GM19397 (cell line): Measurements from ENCODE around the gene PCCB.
"Not testable (repeated sequence)": the region's sequence is repeated elsewhere in the genome, so short reads cannot be mapped to it uniquely, and the experiment has no call there.

Experiments
- ATAC-seq: cut with Tn5 transposase; IDR thresholded peaks from one replicate; pipeline ENCODE4 v1.9.1; 2021; ENCODE audit warnings: mild to moderate bottlenecking, moderate library complexity; ENCODE audit not compliant: unreplicated experiment

Gene PCCB

GRCh38 chr3:136311261-136311660 lies 61.1 kb downstream of the PCCB start:
- ATAC-seq: no peak

DNA sequence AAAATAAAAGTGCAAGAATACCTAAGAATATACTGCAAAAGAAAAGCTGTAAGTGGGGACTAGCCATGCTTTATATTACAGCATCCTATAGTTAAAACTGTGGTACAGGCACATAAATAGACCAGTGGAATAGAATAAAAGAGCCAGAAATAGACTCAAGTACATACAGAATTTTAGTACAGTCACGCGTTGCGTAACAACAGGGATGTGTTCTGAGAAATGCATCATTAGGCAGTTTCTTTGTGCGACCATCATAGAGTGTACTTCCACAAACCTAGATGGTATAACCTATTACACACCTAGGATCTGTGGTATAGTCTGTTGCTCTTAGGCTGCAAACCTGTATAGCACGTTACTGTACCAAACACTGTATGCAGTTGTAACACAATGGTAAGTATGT lies 61.8 kb downstream of the PCCB start:
- ATAC-seq: no peak

GRCh38 chr3:136326316-136326715 lies 76.2 kb downstream of the PCCB start:
- ATAC-seq: no peak

GRCh38 chr3:136327671-136328070 lies 77.5 kb downstream of the PCCB start:
- ATAC-seq: no peak

DNA sequence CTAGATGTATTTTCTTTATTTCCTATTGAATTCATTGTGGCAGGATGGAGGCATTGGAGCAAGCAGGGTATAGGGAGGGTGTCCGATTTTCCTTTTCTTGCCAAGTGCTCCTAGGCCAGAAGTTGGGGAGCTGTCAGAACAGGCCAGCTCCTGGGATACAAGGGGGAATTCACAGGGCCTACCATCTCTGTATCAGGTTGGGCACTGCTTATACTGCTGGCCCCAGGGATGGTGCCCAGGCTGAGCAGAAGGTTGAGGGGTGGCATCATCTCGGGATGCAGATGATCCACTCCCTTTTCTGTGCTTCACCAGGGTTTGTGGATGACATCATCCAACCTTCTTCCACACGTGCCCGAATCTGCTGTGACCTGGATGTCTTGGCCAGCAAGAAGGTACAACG lies 79.5 kb downstream of the PCCB start:
- ATAC-seq: no peak

DNA sequence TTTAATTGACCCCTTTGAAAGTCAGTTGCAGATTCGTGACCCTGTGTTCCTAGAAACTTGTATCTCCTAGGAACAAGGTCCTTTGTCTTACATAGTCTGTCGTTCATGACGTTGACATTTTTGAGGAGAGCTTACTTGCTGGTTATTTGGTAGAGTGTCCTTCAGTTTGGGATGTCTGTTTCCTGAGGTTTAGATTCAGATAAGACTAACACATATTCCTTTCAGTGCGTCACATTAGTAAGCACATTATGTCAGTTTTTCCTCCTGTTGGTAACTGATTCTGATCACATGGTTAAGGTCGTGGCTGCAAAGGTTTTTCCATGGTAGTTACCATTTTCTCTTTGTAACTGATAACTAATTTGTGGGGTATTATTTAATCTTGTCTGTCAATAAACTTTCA lies 80.8 kb downstream of the PCCB start:
- ATAC-seq: no peak

DNA sequence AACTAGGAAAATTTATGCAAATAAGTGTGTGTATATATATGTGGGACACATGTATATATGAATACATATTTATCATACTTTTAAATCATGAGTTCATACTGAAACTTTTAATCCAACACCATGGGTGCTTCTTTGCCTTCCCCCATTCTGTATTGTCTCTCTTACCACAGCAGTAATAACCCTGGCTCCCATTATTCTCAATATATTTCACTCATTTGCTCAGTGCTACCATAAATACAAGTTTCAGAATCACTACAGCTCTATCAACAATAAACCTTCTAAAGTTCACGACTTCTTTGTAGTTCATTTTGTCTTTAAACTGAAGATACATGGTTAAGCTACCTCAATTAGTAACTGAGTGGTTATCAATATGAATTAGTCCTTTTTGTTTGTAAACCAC lies 82.2 kb downstream of the PCCB start:
- ATAC-seq: no peak

- no peak for ATAC-seq
These were observed 82.6 kb downstream of the PCCB start for GRCh38 chr3:136332776-136333175.

DNA sequence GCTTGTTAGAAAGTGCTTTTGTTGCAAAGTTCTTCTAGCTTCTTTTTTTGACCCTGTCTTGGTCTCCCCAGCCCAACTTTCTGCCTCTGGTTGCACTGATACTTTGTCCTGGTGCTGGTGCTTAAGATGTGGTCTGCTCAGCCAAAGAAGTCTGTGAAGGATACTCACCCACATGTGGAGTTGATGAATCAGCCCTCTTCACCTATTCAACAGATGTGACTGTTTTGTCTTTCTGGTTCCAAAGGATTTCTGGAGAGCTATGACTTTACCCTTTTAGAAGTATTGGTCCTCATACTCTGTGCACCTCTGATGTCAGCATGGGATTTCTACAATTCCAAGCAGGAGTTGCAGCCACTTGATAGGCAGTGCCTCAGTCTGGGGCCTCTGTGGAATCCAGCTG lies 84.1 kb downstream of the PCCB start:
- ATAC-seq: no peak

- ATAC-seq: not testable (repeated sequence)
These were observed 84.6 kb downstream of the PCCB start for GRCh38 chr3:136334726-136335125.

DNA sequence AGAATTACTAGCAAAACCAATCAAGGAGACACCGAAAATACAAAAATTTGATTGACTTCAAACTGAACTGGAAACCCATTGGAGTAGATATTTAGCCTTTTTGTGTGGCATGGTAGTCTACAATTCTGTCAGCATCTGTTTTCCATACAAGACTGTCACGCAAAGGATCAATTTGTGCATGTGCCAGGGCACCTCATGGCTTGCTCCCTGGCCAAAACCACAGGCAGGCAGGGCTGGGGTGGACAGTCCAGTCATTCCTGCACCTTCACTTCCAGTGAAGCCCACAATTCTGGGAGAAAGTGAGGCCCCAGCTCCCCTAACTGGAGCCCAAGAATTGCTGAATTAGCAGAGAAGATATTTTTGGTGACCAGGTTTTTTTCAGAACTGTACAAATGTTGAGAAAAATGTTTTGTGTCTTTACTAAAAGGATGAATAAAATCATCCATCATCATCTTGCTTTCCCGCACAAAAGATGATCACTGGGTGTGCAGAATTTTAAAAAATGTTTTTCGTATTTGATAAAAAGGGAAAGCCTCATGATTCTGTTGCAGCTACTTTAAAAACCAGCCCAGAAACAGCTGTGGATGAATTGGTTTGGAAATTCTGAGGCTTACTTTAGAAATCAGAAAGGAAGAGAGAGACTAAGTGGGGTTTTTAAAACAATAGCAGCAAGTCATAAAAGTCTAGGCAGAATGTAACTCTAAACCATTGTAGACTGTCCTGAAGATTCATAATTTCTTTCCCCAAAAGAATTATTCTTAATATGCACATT lies 86.4 kb downstream of the PCCB start:
- no peak for ATAC-seq

DNA sequence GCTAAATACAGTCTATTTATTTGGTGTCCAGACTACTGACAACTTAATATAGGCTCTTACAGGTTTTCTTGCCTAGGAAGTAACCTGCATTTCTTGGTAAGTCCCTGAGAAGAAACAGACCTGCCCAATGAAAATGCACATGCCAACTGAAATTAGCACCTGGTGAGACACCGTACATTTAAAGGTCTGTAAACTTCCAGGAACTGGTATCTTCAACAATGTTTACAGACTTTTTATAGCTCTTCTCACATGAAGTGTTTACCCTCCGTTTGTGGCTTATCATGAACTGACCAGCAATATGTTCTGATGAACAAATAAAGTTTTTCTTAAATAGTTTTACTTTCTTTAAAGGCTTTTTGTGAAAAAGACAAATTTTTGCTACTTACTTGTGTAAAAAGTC lies 93.3 kb downstream of the PCCB start:
- no peak for ATAC-seq

DNA sequence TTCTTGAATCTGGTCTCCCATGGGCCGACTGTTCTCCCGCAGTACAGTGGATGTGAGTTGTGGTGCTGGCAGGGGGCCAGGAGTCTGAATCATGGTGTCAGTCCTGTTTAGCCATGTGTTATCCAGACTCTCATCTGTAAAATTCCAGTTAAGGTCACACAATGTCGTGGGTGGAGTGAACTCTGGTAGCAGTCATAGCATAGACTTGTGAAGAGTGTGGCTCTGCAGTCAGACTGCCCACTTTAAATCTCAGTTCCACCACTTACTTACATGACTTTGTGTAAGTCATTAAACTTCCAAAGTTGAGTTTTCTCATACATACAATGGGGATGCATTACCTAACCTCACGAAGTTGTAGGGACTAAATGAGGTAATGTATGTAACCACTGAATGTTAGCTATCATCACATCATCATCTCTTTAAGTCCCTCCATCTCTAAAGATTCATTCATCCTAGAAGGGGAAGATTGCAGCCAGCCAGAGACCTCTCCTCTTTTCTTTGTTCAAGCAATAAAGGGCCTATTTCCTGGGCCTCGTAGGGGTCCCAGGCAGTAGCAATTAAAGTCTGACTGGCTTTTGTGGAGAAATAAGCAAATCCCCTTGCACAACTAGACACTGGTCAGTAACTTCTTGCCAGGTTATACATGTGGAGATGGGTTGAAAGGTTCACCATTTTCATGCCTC lies 93.9 kb downstream of the PCCB start:
- ATAC-seq: no peak

DNA sequence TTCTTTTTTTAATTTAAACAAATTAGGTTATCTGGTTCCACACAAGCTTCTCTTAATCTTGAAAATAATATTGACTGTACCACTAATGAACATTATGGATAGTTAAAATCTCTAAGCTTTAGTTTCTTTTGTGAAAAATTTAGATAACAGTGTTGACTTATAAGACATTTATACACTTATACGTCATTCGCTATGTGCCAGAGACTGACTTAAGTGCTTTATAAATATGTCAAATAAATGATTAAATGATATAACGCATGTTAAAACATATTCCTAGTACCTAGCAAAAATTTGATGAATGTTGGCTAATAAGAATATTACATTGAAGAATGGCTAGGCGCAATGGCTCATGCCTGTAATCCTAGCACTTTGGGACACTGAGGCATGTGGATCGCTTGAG lies 96.3 kb downstream of the PCCB start:
- ATAC-seq: no peak

DNA sequence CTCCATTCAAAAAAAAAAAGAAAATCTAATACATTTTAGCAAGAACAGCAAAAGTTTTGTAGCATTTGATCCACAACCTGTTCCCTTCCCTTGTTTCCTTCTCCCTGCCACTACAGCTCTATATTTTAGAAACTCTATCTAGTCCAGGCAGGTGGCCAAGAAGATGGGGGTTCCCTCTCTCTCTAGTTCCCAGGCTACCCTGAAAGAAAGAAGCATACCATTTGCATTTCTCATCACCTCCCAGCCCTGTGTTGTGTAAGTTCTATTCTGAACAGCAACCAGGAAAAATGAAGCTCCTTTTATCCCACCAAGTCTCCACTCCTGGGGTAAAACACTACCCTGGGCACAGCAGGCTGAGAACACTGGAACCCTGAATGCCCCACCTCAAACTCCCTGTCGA lies 100.0 kb downstream of the PCCB start:
- no peak for ATAC-seq

DNA sequence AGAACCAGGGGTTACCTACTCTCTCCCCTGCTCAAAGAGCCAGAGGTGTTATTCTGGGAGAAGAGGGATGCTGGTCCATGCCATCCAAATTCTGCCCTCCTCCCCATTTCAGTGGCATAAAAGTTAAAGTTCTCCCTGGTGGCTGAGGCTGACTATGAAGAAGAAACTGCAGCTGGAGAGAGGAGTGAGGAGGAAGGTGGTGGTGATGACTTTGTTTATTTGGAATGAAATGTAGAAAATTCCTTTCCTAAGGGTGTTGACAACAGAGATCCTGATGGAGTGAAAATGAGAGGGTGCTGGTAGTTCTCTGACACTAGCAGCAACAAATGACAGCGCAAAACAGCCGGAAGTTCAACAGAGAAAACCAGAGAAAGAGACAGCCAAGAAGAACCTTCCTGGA lies 100.4 kb downstream of the PCCB start:
- no peak for ATAC-seq

GRCh38 chr3:136351351-136351750 lies 101.2 kb downstream of the PCCB start:
- ATAC-seq: no peak

DNA sequence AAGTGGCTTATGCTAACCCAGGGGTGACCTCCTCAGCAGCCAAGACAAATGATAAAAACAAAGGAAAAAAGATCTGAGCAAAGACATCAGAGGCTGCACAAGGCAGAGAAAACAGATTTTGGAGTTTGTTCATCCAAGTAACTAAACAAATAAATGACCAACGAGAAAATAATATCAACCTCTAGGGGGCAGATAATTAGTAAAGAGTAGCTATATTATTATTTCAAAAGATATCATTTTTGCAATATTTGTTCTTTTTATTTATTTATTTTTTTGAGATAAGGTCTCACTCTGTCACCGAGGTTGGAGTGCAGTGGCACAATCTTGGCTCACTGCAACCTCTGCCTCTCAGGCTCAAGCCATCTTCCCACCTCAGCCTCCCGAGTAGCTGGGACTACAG lies 101.8 kb downstream of the PCCB start:
- no peak for ATAC-seq

- no peak for ATAC-seq
These were observed 103.3 kb downstream of the PCCB start for GRCh38 chr3:136353461-136353860.

DNA sequence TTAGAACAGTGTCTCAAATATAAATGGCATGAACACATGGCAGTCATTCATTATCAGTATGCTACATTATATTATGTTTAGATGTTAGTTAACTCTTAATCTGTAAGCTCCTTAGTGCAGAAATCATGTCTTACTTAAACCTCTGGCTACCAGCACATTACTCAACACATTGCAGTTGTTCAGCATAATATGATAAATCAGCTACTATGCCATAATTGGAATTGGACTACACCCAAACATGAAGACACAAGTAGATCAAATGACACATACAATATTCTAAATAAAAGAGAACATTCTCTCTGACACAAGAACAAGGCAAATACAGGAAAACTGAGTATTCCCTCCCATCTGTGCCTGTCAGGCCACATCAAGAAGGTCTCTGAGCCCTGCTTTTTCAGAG lies 116.1 kb downstream of the PCCB start:
- ATAC-seq: no peak

- not testable (repeated sequence) for ATAC-seq
These were observed 125.7 kb downstream of the PCCB start for GRCh38 chr3:136375800-136376199.

GRCh38 chr3:136377508-136377907 lies 127.4 kb downstream of the PCCB start:
- ATAC-seq: no peak

DNA sequence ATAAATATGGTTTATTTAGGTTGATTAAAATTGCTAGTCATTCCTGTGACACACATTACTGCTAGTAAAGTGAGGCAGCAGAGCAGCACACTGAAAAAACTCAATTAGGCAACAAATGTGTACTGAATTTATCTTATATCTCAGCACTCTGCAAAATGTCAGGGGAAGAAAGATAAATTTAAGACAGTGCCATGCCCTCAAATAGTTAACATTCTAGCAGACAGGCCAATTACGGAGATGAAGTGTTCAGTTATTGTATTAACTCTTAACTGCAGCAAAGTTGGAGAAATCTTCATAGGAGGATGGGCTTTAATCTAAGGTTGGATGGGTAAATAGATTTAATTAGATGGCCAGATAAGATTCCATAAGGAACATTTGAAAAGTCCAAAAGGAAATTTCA lies 127.9 kb downstream of the PCCB start:
- no peak for ATAC-seq
